ENCODE data around the gene PHC2.

The PHC2 gene

GRCh38 chr1:33288976-33289857 lies 141.7 kb downstream of the PHC2 start:
- no peak overlapping the region for H3K27ac ChIP-seq (ENCODE audit: insufficient read depth, low read length, poor library complexity, severe bottlenecking)
- H3K27me3 ChIP-seq (replicated peaks; ENCODE audit: control insufficient read depth, insufficient read depth, low read length, poor library complexity, severe bottlenecking), result no peaks in the 10 kb centered on the region
- H3K4me3 ChIP-seq (ENCODE audit: insufficient read depth, low read depth, low read length, poor library complexity, severe bottlenecking), result no peak overlapping the region
- H3K4me1 ChIP-seq (ENCODE audit: control insufficient read depth, insufficient read depth, low read length, poor library complexity, severe bottlenecking), result no peaks in the 10 kb centered on the region
- DNase-seq, result no peak
- peaks cover 14% of the 10 kb centered on the region for H3K36me3 ChIP-seq (ENCODE audit: control insufficient read depth, insufficient read depth, low read length)
- H3K9me3 ChIP-seq (ENCODE audit: control insufficient read depth, low read length), result no peaks in the 10 kb centered on the region

DNA sequence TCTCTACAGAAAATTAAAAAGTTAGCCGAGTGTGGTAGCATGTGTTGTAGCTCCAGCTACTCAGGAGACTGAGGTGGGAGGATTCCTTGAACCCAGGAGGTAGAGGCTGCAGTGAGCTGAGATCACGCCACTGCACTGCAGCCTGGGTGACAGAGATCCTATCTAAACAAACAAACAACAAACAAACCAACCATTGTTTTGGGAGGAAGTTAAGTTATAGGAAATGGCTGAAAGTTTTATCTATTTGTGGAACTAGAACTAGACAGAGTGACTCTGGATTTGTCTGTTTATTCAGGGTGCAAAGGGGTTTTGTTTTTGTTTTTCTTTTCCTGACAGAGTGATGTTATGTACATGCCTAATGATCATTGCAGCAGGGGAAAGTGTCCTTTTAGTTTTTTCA lies 143.6 kb downstream of the PHC2 start:
- no peaks in the 10 kb centered on the region for H3K27me3 ChIP-seq (replicated peaks; ENCODE audit: control insufficient read depth, insufficient read depth, low read length, poor library complexity, severe bottlenecking)
- peaks cover 20% of the 10 kb centered on the region for H3K36me3 ChIP-seq (ENCODE audit: control insufficient read depth, insufficient read depth, low read length)
- no peaks in the 10 kb centered on the region for H3K4me1 ChIP-seq (ENCODE audit: control insufficient read depth, insufficient read depth, low read length, poor library complexity, severe bottlenecking)
- H3K27ac ChIP-seq (ENCODE audit: insufficient read depth, low read length, poor library complexity, severe bottlenecking), result no peak overlapping the region
- no peaks in the 10 kb centered on the region for H3K9me3 ChIP-seq (ENCODE audit: control insufficient read depth, low read length)
- no peak overlapping the region for H3K4me3 ChIP-seq (ENCODE audit: insufficient read depth, low read depth, low read length, poor library complexity, severe bottlenecking)
- no peak for DNase-seq

DNA sequence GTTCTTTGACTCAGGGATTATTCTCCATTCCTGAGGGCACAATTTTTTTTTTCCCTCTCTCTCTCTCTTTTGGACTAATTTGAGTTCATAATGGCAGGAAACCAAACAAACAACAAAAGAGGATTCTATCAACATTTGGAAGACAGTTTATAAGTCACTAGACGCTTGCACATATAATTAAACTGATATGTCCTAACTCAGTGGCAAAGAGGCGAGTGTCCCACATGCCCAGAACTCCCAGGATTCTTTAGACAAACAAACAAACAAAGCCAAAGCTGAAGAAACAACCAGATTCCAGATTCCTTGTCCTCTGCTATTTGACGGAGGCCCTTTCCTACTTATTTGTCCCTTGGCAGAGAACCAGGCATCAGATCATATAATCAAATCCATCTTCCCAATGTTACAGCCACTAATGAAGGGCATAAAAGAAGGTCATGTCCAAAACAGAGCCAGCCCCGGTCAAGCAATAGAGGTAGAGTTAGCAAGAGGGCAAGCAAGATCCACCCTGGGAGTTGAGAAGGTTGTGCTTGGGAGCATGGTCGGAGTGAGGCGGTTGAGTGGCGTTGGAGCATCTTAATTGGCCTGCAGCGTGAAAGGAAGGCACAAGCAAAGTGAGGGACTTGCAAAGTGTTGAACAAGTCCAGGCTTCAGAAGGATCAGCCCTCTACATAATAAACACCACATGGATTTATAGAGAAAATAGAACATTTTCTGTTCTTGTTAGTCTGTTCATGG lies 144.3 kb downstream of the PHC2 start:
- H3K4me1 ChIP-seq (ENCODE audit: control insufficient read depth, insufficient read depth, low read length, poor library complexity, severe bottlenecking), result no peaks in the 10 kb centered on the region
- H3K27ac ChIP-seq (ENCODE audit: insufficient read depth, low read length, poor library complexity, severe bottlenecking), result no peak overlapping the region
- no peak overlapping the region for H3K4me3 ChIP-seq (ENCODE audit: insufficient read depth, low read depth, low read length, poor library complexity, severe bottlenecking)
- no peaks in the 10 kb centered on the region for H3K9me3 ChIP-seq (ENCODE audit: control insufficient read depth, low read length)
- H3K27me3 ChIP-seq (replicated peaks; ENCODE audit: control insufficient read depth, insufficient read depth, low read length, poor library complexity, severe bottlenecking), result no peaks in the 10 kb centered on the region
- DNase-seq, result no peak
- H3K36me3 ChIP-seq (ENCODE audit: control insufficient read depth, insufficient read depth, low read length), result peaks cover 27% of the 10 kb centered on the region

DNA sequence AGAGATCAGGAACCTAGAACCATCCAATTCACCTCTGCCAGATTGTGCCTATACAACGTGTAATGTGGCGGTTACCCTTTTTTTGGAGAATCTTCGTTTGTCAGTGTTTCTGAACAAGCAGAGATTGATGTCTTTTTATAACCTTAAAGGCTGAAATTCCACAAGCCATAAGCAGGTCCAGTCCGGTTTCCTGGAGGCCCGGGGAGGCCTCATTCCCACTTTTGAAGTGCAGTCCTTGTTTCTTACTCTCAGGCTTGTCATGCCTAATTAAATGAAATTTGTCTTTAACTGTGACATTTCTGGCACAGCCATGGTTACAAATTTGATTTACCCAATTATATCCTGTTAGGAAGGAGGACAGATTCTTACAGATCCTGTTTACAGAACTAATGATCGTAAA lies 146.8 kb downstream of the PHC2 start:
- no peaks in the 10 kb centered on the region for H3K4me1 ChIP-seq (ENCODE audit: control insufficient read depth, insufficient read depth, low read length, poor library complexity, severe bottlenecking)
- peaks cover 43% of the 10 kb centered on the region for H3K36me3 ChIP-seq (ENCODE audit: control insufficient read depth, insufficient read depth, low read length)
- no peaks in the 10 kb centered on the region for H3K27me3 ChIP-seq (replicated peaks; ENCODE audit: control insufficient read depth, insufficient read depth, low read length, poor library complexity, severe bottlenecking)
- DNase-seq, result no peak
- no peak overlapping the region for H3K4me3 ChIP-seq (ENCODE audit: insufficient read depth, low read depth, low read length, poor library complexity, severe bottlenecking)
- H3K9me3 ChIP-seq (ENCODE audit: control insufficient read depth, low read length), result no peaks in the 10 kb centered on the region
- H3K27ac ChIP-seq (ENCODE audit: insufficient read depth, low read length, poor library complexity, severe bottlenecking), result no peak overlapping the region

GRCh38 chr1:33282791-33283190 lies 148.1 kb downstream of the PHC2 start:
- H3K27ac ChIP-seq (ENCODE audit: insufficient read depth, low read length, poor library complexity, severe bottlenecking), result no peak overlapping the region

GRCh38 chr1:33281554-33282303 lies 149.2 kb downstream of the PHC2 start:
- Histone ChIP-seq H3K9me3 (ENCODE audit: control insufficient read depth, low read length) (no peaks in the 10 kb centered on the region), H3K4me3 (ENCODE audit: insufficient read depth, low read depth, low read length, poor library complexity, severe bottlenecking) (no peak overlapping the region), H3K36me3 (ENCODE audit: control insufficient read depth, insufficient read depth, low read length) (peaks cover 54% of the 10 kb centered on the region), H3K27ac (ENCODE audit: insufficient read depth, low read length, poor library complexity, severe bottlenecking) (no peak overlapping the region), H3K27me3 (replicated peaks; ENCODE audit: control insufficient read depth, insufficient read depth, low read length, poor library complexity, severe bottlenecking) (no peaks in the 10 kb centered on the region), H3K4me1 (ENCODE audit: control insufficient read depth, insufficient read depth, low read length, poor library complexity, severe bottlenecking) (no peaks in the 10 kb centered on the region)
- DNase-seq, result no peak

More at GRCh38 chr1:33282791-33283190, 148.1 kb downstream of the PHC2 start:
- Histone ChIP-seq H3K4me1 (ENCODE audit: control insufficient read depth, insufficient read depth, low read length, poor library complexity, severe bottlenecking) (no peaks in the 10 kb centered on the region), H3K36me3 (ENCODE audit: control insufficient read depth, insufficient read depth, low read length) (peaks cover 50% of the 10 kb centered on the region), H3K9me3 (ENCODE audit: control insufficient read depth, low read length) (no peaks in the 10 kb centered on the region), H3K27me3 (replicated peaks; ENCODE audit: control insufficient read depth, insufficient read depth, low read length, poor library complexity, severe bottlenecking) (no peaks in the 10 kb centered on the region), H3K4me3 (ENCODE audit: insufficient read depth, low read depth, low read length, poor library complexity, severe bottlenecking) (no peak overlapping the region)
- no peak for DNase-seq

GRCh38 chr1:33280091-33280661 lies 150.7 kb downstream of the PHC2 start:
- no peak for DNase-seq
- peaks cover 57% of the 10 kb centered on the region for H3K36me3 ChIP-seq (ENCODE audit: control insufficient read depth, insufficient read depth, low read length)
- no peaks in the 10 kb centered on the region for H3K4me1 ChIP-seq (ENCODE audit: control insufficient read depth, insufficient read depth, low read length, poor library complexity, severe bottlenecking)
- no peaks in the 10 kb centered on the region for H3K27me3 ChIP-seq (replicated peaks; ENCODE audit: control insufficient read depth, insufficient read depth, low read length, poor library complexity, severe bottlenecking)
- no peak overlapping the region for H3K4me3 ChIP-seq (ENCODE audit: insufficient read depth, low read depth, low read length, poor library complexity, severe bottlenecking)
- H3K9me3 ChIP-seq (ENCODE audit: control insufficient read depth, low read length), result no peaks in the 10 kb centered on the region
- H3K27ac ChIP-seq (ENCODE audit: insufficient read depth, low read length, poor library complexity, severe bottlenecking), result no peak overlapping the region

DNA sequence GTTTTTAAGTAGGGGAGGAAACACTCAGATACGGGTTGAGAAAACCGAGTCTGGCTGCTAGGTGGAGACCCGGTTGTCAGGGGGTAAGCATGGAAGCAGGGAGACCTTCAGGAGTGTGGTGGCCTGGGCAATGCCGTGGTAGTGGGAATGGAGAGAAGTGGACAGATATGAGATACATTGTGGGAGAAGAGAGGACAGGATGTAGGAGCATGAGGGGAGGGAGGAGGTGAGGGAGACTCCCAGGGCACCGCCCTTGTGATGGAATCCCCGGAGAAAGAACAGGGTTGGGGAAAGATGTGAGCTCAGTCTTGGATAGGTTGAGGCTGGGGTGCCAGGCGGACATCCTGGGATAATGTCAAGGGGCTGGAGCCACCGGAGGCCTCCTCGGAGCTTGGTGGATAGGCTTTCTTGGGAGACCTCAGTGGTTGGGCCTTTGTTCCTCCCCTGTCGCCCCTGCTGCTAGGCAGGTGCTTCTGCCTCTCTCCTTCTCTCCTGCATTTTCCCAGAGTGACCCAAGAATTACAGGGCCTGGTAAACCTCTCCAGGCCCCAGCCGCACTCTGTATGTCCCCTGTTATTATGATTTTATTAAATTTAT lies 153.3 kb downstream of the PHC2 start:
- Histone ChIP-seq H3K27me3 (replicated peaks; ENCODE audit: control insufficient read depth, insufficient read depth, low read length, poor library complexity, severe bottlenecking) (no peaks in the 10 kb centered on the region), H3K27ac (ENCODE audit: insufficient read depth, low read length, poor library complexity, severe bottlenecking) (no peak overlapping the region), H3K4me3 (ENCODE audit: insufficient read depth, low read depth, low read length, poor library complexity, severe bottlenecking) (no peak overlapping the region), H3K9me3 (ENCODE audit: control insufficient read depth, low read length) (no peaks in the 10 kb centered on the region), H3K4me1 (ENCODE audit: control insufficient read depth, insufficient read depth, low read length, poor library complexity, severe bottlenecking) (peaks cover 9% of the 10 kb centered on the region), H3K36me3 (ENCODE audit: control insufficient read depth, insufficient read depth, low read length) (peaks cover 46% of the 10 kb centered on the region)
- no peak for DNase-seq

DNA sequence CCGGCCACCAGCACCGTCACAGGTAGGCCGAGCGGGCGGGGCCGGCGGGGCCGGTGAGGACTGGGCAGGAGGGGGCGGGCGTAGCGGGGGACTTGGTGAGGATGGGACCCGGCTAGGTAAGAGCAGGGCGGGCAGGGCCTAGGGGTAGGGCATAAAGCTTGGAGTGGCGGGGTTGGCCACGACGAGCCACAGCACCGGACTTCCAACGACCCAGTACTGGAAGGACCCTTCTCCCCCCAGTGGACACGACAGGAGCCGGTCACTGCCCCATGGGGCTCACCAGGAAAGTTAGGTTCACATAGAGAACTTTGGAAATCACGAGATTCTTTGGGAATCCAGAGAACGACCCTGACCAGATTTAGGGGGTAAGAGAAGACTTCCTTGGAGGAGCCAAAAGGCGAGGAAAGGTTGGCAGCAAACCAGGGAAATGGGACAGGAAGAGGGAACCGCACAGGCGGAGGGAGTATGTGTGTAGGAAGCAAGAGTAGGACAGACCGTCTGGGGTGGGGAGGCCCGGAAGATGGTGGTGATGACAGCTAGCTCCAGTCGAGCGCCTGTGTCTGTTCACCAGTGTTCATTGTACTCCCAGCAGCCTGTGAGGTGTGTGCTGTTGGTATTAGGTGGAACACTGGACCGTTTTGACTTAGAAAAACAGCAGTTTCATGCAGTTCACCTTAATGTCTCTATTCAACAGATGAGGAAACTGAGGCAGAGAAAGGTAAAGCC lies 154.2 kb downstream of the PHC2 start:
- H3K4me1 ChIP-seq (ENCODE audit: control insufficient read depth, insufficient read depth, low read length, poor library complexity, severe bottlenecking), result peaks cover 9% of the 10 kb centered on the region
- peaks cover 39% of the 10 kb centered on the region for H3K36me3 ChIP-seq (ENCODE audit: control insufficient read depth, insufficient read depth, low read length)
- H3K9me3 ChIP-seq (ENCODE audit: control insufficient read depth, low read length), result no peaks in the 10 kb centered on the region
- no peak for DNase-seq
- H3K27ac ChIP-seq (ENCODE audit: insufficient read depth, low read length, poor library complexity, severe bottlenecking), result no peak overlapping the region
- H3K4me3 ChIP-seq (ENCODE audit: insufficient read depth, low read depth, low read length, poor library complexity, severe bottlenecking), result no peak overlapping the region
- no peaks in the 10 kb centered on the region for H3K27me3 ChIP-seq (replicated peaks; ENCODE audit: control insufficient read depth, insufficient read depth, low read length, poor library complexity, severe bottlenecking)

All from effector memory CD4-positive, alpha-beta T cell (primary cell).